Neural progenitor cell (in vitro differentiated cells): ENCODE data around the gene CTTN. TPM values are rescaled to one million over a fixed set of nuclear protein-coding genes. Genes with fewer than 3 reads are reported as not detected.

Source experiments
- DNase-seq: peaks from one replicate; pipeline ENCODE4 v3.0.0-alpha.2; 2016; ENCODE audit warnings: low spot score
- H2AFZ ChIP-seq: fragments of 200-600 bp; sonication (generic); replicated peaks from 2 replicates; pipeline ENCODE4 v1.6.1; 2016; ENCODE audit warnings: antibody characterized with exemption
- H3F3A ChIP-seq: fragments of 200-600 bp; sonication (generic); 2 replicates; pipeline ENCODE4 v1.6.1; 2016; ENCODE audit warnings: antibody characterized with exemption, low read depth
- H3K27ac ChIP-seq: fragments of 200-600 bp; sonication (generic); 2 replicates; pipeline ENCODE4 v1.5.1; 2016; ENCODE audit warnings: mild to moderate bottlenecking
- H3K27me3 ChIP-seq: fragments of 200-600 bp; sonication (generic); 2 replicates; pipeline ENCODE4 v1.6.1; 2016; ENCODE audit warnings: mild to moderate bottlenecking, moderate library complexity
- H3K36me3 ChIP-seq: fragments of 200-600 bp; sonication (generic); 2 replicates; pipeline ENCODE4 v1.5.1; 2016
- H3K4me1 ChIP-seq: fragments of 200-600 bp; sonication (generic); 2 replicates; pipeline ENCODE4 v1.6.1; 2016; ENCODE audit warnings: mixed run types
- H3K4me2 ChIP-seq: fragments of 200-600 bp; sonication (generic); 2 replicates; pipeline ENCODE4 v1.6.1; 2016
- H3K4me3 ChIP-seq: fragments of 200-600 bp; sonication (generic); 2 replicates; pipeline ENCODE4 v1.5.1; 2016
- H3K79me2 ChIP-seq: fragments of 200-600 bp; sonication (generic); 2 replicates; pipeline ENCODE4 v1.6.1; 2016; ENCODE audit warnings: low read depth
- H3K9ac ChIP-seq: fragments of 200-600 bp; sonication (generic); 2 replicates; pipeline ENCODE4 v1.6.1; 2016
- H3K9me3 ChIP-seq: fragments of 200-600 bp; sonication (generic); 2 replicates; pipeline ENCODE4 v1.5.1; 2016; ENCODE audit warnings: low read depth
- H4K20me1 ChIP-seq: fragments of 200-600 bp; sonication (generic); 2 replicates; pipeline ENCODE4 v1.6.1; 2016; ENCODE audit warnings: low read depth
- H3K27ac Mint-ChIP-seq: 3 replicates; pipeline ENCODE4 v1.8.0; 2021; ENCODE audit warnings: mixed read lengths
- H3K27me3 Mint-ChIP-seq: 2 replicates; pipeline ENCODE4 v1.8.0; 2022; ENCODE audit warnings: low read depth, mild to moderate bottlenecking, inconsistent platforms, moderate library complexity, mixed read lengths; ENCODE audit not compliant: insufficient read depth
- H3K36me3 Mint-ChIP-seq: 3 replicates; pipeline ENCODE4 v1.8.0; 2021; ENCODE audit warnings: mixed read lengths
- H3K4me1 Mint-ChIP-seq: 3 replicates; pipeline ENCODE4 v1.8.0; 2021; ENCODE audit warnings: mixed read lengths
- H3K4me3 Mint-ChIP-seq: 3 replicates; pipeline ENCODE4 v1.8.0; 2021; ENCODE audit warnings: mild to moderate bottlenecking, moderate library complexity, mixed read lengths
- H3K9me3 Mint-ChIP-seq: 3 replicates; pipeline ENCODE4 v1.8.0; 2020; ENCODE audit warnings: mixed read lengths
- EZH2 ChIP-seq: fragments of 200-600 bp; sonication (generic); IDR thresholded peaks from 2 replicates; pipeline ENCODE4 v1.6.1; 2017; ENCODE audit warnings: antibody characterized with exemption, mild to moderate bottlenecking, moderate library complexity
- EZH2phosphoT487 ChIP-seq: fragments of 200-600 bp; sonication (generic); IDR thresholded peaks from 2 replicates; pipeline ENCODE4 v1.6.1; 2017; ENCODE audit warnings: antibody characterized with exemption
- total RNA-seq: library from RNA; depleted of rRNA; stranded (reverse); fragments of >200 nt; gene quantifications from 2 replicates; pipeline ENCODE4 v1.2.3, GENCODE V29; 2015; ENCODE audit warnings: low replicate concordance
- TF ChIP-seq, protein P1 (sequence below): fragments of 200-600 bp; sonication (generic); IDR thresholded peaks from 2 replicates; pipeline ENCODE4 v1.5.1; 2017; ENCODE audit warnings: antibody characterized with exemption, mild to moderate bottlenecking

CTTN gene
- total RNA-seq, 1 donor from 2014 or later, result 200 TPM

DNA sequence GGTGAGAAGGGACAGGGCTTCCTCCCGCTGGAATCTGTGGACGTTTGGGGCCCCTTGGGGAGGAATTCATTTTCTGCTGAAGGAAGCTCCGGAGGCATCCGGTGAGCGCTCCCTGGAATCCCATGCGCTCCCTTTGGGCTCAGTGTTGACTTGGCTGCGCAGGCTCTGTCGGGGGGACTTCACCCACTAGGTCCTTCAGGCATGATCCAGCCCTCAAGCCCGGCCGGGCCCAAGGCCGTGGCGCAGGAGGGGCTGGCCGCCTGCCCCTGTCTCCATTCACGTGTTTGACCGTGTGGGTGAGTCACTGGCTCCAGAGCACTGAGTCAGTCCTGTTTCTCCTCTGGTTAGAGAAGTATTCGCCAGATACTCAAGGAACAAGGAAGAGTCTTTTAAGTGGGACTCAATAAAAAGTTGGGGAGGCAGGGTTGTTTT, 1.4 kb downstream of the CTTN start:
- H3K9me3 ChIP-seq, result no peaks in the 10 kb centered on the region
- Mint-ChIP-seq H3K36me3 (peaks cover 3% of the 10 kb centered on the region), H3K27me3 (no peaks in the 10 kb centered on the region), H3K4me1 (peaks cover 26% of the 10 kb centered on the region), H3K4me3 (peak overlapping the region; percentile 91), H3K27ac (no peak overlapping the region), H3K9me3 (no peaks in the 10 kb centered on the region)
- H3K4me2 ChIP-seq, result peak overlapping the region; percentile 94
- DNase-seq, result peak; percentile 50
- H3K27ac ChIP-seq, result no peak overlapping the region
- no peaks in the 10 kb centered on the region for H3K4me1 ChIP-seq
- peak overlapping the region; percentile 93 for H3K9ac ChIP-seq
- peak overlapping the region; percentile 97 for H3K4me3 ChIP-seq
- no peaks in the 10 kb centered on the region for H3K27me3 ChIP-seq
- peaks cover 62% of the 10 kb centered on the region for H4K20me1 ChIP-seq
- H3F3A ChIP-seq, result peaks cover 7% of the 10 kb centered on the region
- TF ChIP-seq, protein P1, sequence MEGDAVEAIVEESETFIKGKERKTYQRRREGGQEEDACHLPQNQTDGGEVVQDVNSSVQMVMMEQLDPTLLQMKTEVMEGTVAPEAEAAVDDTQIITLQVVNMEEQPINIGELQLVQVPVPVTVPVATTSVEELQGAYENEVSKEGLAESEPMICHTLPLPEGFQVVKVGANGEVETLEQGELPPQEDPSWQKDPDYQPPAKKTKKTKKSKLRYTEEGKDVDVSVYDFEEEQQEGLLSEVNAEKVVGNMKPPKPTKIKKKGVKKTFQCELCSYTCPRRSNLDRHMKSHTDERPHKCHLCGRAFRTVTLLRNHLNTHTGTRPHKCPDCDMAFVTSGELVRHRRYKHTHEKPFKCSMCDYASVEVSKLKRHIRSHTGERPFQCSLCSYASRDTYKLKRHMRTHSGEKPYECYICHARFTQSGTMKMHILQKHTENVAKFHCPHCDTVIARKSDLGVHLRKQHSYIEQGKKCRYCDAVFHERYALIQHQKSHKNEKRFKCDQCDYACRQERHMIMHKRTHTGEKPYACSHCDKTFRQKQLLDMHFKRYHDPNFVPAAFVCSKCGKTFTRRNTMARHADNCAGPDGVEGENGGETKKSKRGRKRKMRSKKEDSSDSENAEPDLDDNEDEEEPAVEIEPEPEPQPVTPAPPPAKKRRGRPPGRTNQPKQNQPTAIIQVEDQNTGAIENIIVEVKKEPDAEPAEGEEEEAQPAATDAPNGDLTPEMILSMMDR, result no peak
- TF ChIP-seq EZH2phosphoT487 (no peak), EZH2 (no peak)
- peaks cover 96% of the 10 kb centered on the region for H3K79me2 ChIP-seq
- H3K36me3 ChIP-seq, result no peaks in the 10 kb centered on the region
- no peak overlapping the region for H2AFZ ChIP-seq

DNA sequence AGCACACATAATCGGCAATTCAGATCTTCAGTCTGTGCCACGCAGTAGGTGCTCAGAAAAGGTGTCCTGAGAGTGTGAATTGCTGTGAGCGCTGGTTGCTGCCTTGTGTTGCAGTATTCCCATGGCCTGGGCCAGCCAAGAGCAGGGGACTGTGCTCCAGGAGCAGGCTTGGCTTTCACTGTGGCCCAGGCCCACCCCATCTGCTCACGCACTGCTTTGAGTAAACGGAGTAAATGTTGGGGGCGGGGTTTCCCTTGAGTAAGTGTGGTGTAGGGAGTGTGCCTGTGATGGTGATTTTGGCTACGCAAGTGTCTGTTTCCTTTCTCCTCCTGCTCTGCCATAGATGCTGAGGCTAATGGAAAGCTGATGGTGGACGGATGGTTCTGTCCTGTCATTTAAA, 2.3 kb downstream of the CTTN start:
- Histone ChIP-seq H3K9ac (no peak overlapping the region), H3K4me2 (no peak overlapping the region), H3K36me3 (no peaks in the 10 kb centered on the region), H3F3A (peaks cover 7% of the 10 kb centered on the region), H4K20me1 (peaks cover 71% of the 10 kb centered on the region), H3K4me3 (no peak overlapping the region), H3K79me2 (peaks cover 96% of the 10 kb centered on the region), H3K27ac (no peak overlapping the region), H2AFZ (no peak overlapping the region), H3K4me1 (peaks cover 6% of the 10 kb centered on the region), H3K27me3 (no peaks in the 10 kb centered on the region), H3K9me3 (no peaks in the 10 kb centered on the region)
- Mint-ChIP-seq H3K27me3 (no peaks in the 10 kb centered on the region), H3K4me1 (peaks cover 32% of the 10 kb centered on the region), H3K36me3 (peaks cover 9% of the 10 kb centered on the region), H3K27ac (no peak overlapping the region), H3K9me3 (no peaks in the 10 kb centered on the region), H3K4me3 (peak overlapping the region; percentile 13)
- TF ChIP-seq, protein P1, result no peak
- TF ChIP-seq EZH2 (no peak), EZH2phosphoT487 (no peak)
- DNase-seq, result no peak

DNA sequence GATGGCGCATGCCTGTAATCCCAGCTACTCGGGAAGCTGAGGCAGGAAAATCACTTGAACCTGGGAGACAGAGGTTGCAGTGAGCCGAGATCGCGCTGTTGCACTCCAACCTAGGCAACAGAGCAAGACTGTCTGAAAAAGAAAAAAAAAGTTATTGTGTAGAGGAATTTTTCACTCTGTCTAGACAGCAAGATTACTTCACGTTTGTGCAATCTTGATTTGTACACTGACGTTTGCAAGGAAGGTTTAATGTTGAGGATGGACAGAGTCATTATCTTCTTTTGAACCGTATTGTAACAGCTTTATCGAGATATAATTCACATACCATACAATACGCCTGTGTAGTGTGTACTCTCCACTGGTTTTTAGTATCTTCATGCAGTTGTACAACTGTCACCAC, 3.7 kb downstream of the CTTN start:
- Histone ChIP-seq H3K4me1 (peaks cover 6% of the 10 kb centered on the region), H3K27me3 (no peaks in the 10 kb centered on the region), H2AFZ (no peak overlapping the region), H3F3A (peaks cover 7% of the 10 kb centered on the region), H3K27ac (no peak overlapping the region), H3K4me3 (no peak overlapping the region), H3K36me3 (no peaks in the 10 kb centered on the region), H3K79me2 (peaks cover 96% of the 10 kb centered on the region), H4K20me1 (peaks cover 79% of the 10 kb centered on the region), H3K9me3 (no peaks in the 10 kb centered on the region), H3K4me2 (no peak overlapping the region), H3K9ac (no peak overlapping the region)
- TF ChIP-seq, protein P1, result no peak
- TF ChIP-seq EZH2phosphoT487, result no peak
- no peak for TF ChIP-seq EZH2
- no peak overlapping the region for H3K27ac Mint-ChIP-seq
- no peaks in the 10 kb centered on the region for H3K9me3 Mint-ChIP-seq
- peaks cover 32% of the 10 kb centered on the region for H3K4me1 Mint-ChIP-seq
- no peak for DNase-seq
- peaks cover 9% of the 10 kb centered on the region for H3K36me3 Mint-ChIP-seq
- no peak overlapping the region for H3K4me3 Mint-ChIP-seq
- no peaks in the 10 kb centered on the region for H3K27me3 Mint-ChIP-seq
